GM15510 (cell line): ENCODE measurements around the gene GPR87.

Experiments used
- POLR2A ChIP-seq: IDR thresholded peaks from 3 replicates; pipeline ENCODE4 v1.6.1; 2011; ENCODE audit warnings: borderline replicate concordance; ENCODE audit not compliant: insufficient read length; ENCODE audit errors: extremely low read depth

Gene GPR87, protein sequence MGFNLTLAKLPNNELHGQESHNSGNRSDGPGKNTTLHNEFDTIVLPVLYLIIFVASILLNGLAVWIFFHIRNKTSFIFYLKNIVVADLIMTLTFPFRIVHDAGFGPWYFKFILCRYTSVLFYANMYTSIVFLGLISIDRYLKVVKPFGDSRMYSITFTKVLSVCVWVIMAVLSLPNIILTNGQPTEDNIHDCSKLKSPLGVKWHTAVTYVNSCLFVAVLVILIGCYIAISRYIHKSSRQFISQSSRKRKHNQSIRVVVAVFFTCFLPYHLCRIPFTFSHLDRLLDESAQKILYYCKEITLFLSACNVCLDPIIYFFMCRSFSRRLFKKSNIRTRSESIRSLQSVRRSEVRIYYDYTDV

DNA sequence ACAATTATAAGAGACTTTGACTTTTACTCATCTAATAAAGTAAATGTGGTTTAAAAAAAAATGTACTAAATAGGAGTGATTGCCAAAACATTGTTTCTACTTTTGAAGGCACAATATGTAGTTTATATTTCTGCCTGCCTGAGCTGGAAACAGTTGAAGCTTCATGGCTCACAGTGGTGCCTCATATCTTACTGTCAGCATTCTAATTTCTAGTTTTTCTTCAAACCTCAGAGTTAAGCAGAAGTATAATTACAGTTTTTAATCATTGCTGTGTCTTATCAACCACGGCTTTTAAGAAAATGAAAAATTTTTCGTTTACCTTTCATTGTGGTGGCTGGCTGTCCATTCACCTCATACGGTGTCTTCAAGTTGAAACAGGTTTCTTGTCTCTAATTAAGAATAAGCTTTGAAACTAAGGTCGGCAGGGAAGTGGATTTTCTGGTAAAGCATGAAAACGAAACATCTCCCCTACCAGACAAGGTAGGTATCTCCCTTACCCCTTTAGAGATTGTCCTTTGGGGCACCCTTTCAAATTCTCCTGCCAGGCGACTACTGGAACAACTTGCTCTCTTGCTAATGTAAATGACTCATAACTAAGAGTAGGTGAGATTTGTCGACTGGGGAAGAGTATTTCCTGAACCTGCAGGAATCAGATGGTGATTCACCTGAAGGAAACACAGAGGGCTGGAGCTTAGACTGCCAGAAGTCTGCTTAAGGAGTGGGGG, at the start of gene GPR87:
GPR87 (minus strand) TSS at position 554 of the 725 bp plus-strand sequence. CDS start 16,720 bp downstream, outside the sequence.
- no peak for TF ChIP-seq POLR2A

DNA sequence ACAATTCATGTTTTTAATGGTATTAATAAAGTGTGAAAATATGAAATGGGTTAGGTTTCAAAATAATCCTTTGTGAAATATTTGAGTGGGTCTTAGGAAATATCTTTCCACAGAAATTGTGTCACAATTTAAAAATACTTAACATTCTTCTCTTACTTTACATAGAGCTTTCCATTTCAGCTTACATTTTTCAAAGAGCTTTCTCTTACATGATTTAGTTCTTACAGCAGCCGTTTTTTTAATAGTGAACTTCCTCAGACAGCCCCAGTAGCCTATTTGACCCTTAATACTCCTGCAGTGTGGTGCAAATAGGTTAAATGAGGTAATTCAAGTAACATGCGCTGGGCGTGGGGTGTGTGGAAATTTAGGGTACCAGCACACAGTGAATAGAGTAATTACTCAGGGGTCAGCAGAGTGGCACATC, 46.1 kb upstream of the GPR87 start:
- TF ChIP-seq POLR2A, result no peak

DNA sequence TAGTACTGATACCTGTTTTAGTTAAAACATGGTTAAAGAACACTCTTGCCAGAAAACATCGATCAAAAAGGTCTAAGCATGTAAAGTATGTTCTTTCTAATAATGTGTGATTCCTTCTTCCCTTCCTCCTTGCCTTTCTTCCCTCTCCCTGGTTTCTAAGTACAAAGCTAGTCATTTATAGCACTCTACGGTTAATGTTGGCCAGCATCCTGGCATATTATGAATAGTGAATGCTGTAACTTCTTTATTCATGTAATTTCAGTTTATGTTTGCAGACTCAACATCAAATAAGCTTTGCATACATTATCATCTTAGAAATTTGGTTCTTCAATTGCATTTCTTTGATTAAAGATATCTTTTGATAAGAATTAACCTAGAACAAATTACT, 40.8 kb upstream of the GPR87 start:
- TF ChIP-seq POLR2A, result no peak

DNA sequence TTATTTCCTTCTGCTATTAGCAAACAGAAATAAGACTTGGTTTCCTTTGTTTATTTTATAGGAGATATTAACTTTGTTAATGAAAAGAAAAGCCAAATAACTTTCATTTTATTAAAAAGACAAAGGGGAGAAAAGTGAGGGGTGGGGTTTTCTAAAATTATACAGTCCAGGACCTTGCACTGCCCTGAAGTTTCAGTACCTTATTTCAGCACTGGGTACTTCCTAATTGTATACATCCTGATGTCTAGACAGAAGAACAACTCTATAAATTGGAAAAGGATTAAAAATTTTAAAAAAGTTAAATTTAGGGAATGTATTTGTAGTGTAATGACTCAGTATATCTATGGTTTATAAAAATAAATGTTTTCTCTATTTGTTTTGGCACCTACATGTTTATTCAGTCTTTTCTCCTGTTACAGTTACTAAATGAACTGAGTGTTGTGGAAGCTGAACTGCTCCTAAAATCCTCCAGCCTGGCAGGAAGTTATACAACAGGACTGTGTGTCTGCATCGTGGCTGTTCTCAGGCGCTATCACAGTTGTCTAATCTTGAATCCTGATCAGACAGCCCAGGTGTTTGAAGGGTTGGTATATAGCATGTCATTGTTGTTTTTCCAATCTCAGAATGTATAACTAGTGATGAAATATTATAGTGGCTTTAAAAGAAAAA, 40.3 kb upstream of the GPR87 start:
- TF ChIP-seq POLR2A, result no peak

DNA sequence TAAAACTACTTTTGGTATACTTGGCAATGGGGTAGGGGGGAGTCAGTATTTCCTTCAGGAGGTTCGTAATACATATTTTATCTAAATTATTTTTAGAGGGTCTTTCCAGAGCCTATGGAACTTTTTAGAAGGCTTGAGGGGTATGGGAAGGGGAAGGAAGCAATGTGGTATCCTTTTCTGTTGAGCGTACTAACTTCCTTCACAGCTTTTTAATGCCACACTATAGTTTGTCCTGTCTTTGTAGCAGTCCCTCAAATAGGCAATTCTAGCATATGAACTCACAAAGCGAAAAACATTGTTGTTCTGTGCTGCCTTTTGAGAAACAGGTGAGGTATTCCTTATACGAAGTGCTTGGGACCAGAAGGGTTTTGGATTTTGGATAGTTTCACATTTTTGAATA, 35.0 kb upstream of the GPR87 start:
- no peak for TF ChIP-seq POLR2A

DNA sequence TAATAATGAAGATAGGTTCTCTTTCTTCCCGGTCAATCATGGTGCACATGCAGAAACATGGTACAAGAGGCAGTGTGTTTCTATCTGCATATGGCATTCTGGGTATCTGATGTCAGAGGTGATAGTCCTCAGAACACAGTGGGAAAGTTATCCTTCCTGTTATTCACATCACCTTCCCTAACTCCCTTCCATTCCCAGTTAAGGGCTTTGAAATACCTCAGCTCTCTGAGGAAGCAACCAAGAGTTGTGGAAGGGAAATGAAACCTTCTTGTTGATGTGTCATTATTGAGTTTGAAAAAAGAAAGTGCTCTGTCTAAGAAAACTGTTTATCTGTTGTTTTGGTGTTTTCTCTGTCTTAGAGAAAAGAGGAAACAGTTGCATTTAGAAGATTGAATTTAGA, 34.6 kb upstream of the GPR87 start:
- no peak for TF ChIP-seq POLR2A

DNA sequence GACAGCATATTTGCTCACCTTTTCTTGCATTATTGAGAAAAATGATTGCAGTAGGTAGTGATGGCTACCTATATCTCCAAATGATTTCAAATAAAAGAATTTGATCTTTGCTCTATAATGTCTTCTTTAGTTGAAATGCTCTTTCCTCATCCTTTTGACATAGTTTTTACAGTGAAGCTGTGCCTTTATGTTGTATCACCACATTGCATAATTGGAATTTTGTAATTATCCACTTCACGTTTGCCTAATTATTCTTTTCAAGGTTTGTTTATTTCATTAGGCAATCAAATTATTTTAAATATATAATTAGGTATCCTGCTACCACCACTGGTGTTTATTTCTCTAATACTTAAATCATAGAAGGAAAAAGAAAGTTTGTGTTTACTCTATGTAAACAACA, 34.0 kb upstream of the GPR87 start:
- no peak for TF ChIP-seq POLR2A

DNA sequence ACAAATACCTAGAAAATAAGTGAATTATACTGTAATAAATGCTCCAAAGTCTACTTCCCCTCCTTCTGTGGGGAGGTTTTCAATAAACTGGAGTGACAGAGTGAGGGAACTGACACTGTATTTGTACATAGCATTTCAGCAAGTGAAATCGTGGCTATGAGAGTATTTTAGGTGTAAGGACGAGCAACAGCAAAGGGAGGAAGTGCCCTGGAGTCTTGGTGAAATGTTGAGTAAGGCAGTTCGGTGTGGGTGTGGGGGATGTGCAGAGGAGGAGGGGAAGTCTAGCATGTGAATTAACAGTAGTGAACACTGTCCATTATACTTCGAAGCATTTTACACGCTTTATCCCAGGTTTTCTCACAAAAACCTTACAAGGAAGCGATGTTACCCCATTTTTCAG, 30.8 kb upstream of the GPR87 start:
- no peak for TF ChIP-seq POLR2A

DNA sequence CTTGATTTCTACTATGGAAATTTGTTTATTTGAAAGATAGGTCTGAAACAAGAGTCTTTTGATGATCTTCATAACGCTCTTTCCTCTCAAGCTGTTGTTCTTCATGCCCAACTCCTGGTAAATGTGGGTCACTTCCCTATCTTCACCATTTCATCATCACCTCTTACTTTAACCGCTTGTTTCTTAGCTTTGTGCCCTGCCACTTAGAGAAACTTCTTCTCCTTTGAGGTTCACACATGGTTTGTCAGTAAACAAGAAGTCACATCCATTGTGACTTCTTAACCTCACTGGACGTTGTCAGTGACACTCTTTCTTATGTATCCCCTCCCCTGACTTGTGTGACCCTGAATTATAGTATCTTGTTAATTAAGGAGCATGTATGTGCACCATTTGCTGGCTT, 29.7 kb upstream of the GPR87 start:
- TF ChIP-seq POLR2A, result no peak

DNA sequence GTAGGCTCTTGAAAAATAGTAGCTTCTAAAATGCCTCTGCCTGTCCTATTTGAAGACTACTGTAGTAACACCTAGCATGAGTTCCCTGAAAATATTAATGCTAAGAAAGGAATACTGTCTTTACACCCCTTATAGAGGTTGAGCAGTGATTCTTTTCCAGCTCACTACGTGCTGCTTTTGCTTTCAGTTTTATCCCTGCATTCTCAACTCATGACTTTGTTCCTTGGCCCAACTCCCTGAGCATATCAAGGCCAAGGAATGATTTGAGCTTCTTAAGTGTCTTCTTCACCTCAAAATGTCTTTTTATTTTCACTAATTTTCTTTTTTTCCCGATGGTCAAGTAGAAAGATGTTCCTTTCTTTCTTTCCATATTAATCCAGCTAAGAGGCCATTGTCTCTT, 29.2 kb upstream of the GPR87 start:
- no peak for TF ChIP-seq POLR2A

DNA sequence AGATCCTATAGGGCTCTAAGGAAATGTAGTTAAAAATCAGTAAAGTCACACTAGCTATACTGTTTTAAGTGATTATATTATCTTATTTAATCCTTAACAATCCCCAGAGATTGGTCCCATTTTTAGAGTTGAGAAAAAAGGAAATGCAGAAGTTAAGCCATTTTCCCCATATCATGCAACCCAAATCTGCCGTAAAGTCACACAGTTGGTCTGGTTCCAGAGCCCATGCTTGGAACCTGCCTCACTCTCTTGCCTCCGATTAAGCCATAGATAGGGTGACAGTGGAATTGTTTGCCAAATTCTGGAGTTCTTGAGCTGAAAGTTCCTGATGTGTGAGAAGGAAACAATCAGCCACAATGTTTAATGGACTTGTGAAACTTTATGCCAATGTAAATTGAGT, 15.1 kb upstream of the GPR87 start:
- no peak for TF ChIP-seq POLR2A

DNA sequence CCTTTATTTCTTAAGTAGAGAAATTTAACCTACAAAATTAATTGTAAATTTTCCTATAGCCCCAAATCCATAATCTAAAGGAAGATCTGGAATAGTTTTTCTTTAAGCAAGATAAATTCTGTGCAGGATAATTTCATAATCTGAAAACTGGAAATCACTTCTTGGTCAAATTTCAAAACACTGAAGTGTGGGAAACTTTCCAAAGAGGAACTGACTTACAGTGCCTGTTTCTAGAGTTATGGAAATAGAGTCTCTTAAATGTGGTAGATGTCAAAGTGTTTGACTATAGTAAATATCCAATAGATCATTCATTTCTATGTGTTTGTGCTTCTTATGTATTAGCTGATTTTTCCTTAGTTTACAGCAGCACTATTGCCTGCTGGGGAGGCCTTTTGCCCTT, 14.3 kb upstream of the GPR87 start:
- TF ChIP-seq POLR2A, result no peak

DNA sequence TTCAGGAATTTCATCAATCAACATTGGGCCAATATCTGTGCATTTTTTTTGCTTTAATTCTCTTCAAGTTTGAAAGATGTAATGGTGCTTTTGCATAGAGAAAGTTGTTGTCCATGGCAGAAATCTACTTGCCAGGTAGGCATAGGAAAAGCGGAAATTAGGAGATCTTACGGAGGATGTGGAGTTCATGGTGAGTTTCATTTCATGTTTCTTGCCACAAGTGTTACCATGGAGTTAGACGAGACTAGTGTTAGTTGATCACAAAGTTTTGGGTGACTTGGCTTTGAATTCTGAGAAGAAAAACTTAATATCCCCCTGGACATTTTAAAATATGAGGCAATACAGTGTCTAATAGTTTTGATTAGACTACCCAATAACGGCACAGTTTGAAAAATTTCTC, 13.8 kb upstream of the GPR87 start:
- TF ChIP-seq POLR2A, result no peak

DNA sequence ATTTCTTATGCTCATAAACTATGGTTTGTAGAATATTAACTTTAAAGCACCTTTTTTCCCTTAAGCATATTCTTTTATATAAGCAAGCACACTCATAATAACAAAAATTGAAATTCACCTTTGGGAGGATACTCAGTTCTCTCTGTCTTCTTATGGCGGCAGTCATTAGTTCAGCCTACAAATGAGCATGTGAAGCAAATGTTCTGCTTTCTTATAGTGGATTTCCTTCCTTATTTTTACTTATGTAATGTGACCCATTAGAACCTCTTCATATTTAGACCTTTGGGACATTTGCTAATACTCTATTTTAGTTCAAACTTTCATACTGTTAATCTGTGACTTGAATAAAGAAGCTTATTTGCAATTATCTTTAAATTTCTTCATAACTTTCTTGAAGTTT, 12.7 kb upstream of the GPR87 start, which contains the start of gene P2RY13:
P2RY13 (minus strand) TSS at position 187 of the 400 bp plus-strand sequence; CDS start at position 166, 21 bp downstream.
- TF ChIP-seq POLR2A, result no peak

DNA sequence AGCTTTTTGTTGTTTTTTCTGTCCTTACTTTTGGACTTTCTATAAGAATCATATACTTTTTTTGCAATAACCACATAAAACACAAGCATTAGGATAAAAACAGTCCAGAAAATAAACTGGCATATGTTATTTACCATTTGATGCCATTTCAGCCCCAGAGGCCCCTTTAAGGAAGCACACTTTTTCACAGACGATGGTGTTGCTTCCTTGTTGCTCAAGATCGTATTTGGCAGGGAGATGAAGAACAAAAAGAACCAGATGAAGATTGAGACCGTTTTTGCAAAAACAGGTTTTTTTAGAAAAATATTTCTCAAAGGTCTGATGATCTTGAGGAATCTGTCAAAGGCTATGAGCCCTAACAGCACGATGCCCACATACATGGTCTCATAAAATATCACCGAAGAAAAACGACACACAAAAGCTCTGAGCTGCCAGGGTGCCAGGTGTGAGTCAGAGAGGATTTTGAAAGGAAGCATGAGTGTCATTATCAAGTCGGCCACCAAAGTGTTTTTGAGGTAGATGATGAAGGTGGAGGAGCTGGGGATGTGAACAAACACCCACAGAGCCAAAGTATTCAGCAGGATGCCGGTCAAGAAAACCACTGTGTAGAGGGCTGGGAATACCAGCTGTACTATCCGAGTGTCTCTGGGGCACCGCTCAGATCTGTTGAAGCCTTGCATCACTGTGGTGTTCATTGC, 11.8 kb upstream of the GPR87 start:
- TF ChIP-seq POLR2A, result no peak
